NB4 (cell line): ENCODE measurements around the gene CRYZL1.
A peak's percentile ranks its signal among the peaks of the same experiment; 100 is the strongest.

Experiments used
- DNase-seq: peaks from one replicate; pipeline ENCODE4 v3.0.0; 2010; ENCODE audit warnings: low read depth
- H3K4me3 ChIP-seq: one replicate; pipeline ENCODE4 v1.5.1; 2011; ENCODE audit warnings: mild to moderate bottlenecking, low read depth, low read length, moderate library complexity
- CTCF ChIP-seq: IDR thresholded peaks from one replicate; pipeline ENCODE4 v1.5.1; 2012; ENCODE audit warnings: low read depth, low read length
- MAX ChIP-seq: IDR thresholded peaks from 2 replicates; pipeline ENCODE4 v1.6.1; 2011; ENCODE audit warnings: low read depth, low read length
- MYC ChIP-seq: IDR thresholded peaks from 2 replicates; pipeline ENCODE4 v1.6.1; 2011; ENCODE audit warnings: low read depth, low read length
- POLR2A ChIP-seq: IDR thresholded peaks from 2 replicates; pipeline ENCODE4 v1.6.1; 2011; ENCODE audit warnings: mild to moderate bottlenecking; ENCODE audit not compliant: insufficient read length; ENCODE audit errors: extremely low read depth

CRYZL1 gene

GRCh38 chr21:33641352-33642026 lies at the start of gene CRYZL1:
Gene CRYZL1 (minus strand): TSS chr21:33641741. CDS start chr21:33631551, 10,190 bp downstream.
- peak; percentile 99 for DNase-seq
- H3K4me3 ChIP-seq = peak within 1 kb of the TSS; percentile 86
- TF ChIP-seq MAX = no peak; the same call in 1 of the 2 replicates
- TF ChIP-seq POLR2A = peak; percentile 72
- TF ChIP-seq CTCF = no peak

DNA sequence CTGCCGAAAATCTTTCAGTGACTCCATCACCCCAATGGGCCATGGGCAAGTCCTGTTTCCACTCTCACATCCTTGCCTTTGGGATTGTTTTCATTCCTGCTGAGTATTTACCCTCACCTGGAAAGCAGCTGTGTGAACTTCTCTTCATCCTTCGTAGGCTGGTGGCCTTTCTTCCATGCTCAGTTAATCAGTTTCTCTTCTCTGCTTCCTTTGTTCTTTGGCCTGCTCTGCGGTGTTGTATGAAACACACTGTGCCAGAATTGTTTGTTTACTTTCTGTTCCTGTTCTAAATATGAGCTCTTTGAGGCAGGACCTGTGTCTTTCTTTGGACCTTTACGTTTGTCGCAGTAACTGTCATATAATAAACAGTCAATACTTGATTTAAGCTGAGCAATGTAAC lies 49.3 kb upstream of the CRYZL1 start:
- no peak overlapping the region for H3K4me3 ChIP-seq
- DNase-seq = no peak
- TF ChIP-seq CTCF = no peak
- no peak for TF ChIP-seq MAX
- TF ChIP-seq MYC = no peak
- no peak for TF ChIP-seq POLR2A

- no peak overlapping the region for H3K4me3 ChIP-seq
- TF ChIP-seq CTCF (no peak), POLR2A (no peak), MYC (no peak), MAX (no peak)
- no peak for DNase-seq
Measured at GRCh38 chr21:33688353-33688752, 46.8 kb upstream of the CRYZL1 start.

- TF ChIP-seq CTCF (no peak), MYC (no peak), MAX (no peak), POLR2A (no peak)
- H3K4me3 ChIP-seq = no peak overlapping the region
- DNase-seq = no peak
Measured at GRCh38 chr21:33687634-33688033, 46.1 kb upstream of the CRYZL1 start.

- H3K4me3 ChIP-seq = no peak overlapping the region
- TF ChIP-seq POLR2A (no peak), MAX (no peak), MYC (no peak), CTCF (no peak)
- no peak for DNase-seq
Measured at GRCh38 chr21:33686386-33686785, 44.8 kb upstream of the CRYZL1 start.
